GM18858 (cell line): ENCODE measurements around the gene RETNLB.

Experiments
- ATAC-seq: cut with Tn5 transposase; IDR thresholded peaks from one replicate; pipeline ENCODE4 v1.9.1; 2021; ENCODE audit not compliant: unreplicated experiment

The RETNLB gene

GRCh38 chr3:108757404-108757982, at the start of gene RETNLB:
RETNLB (minus strand) TSS chr3:108757410; CDS start chr3:108757185, 225 bp downstream.
- no peak for ATAC-seq

DNA sequence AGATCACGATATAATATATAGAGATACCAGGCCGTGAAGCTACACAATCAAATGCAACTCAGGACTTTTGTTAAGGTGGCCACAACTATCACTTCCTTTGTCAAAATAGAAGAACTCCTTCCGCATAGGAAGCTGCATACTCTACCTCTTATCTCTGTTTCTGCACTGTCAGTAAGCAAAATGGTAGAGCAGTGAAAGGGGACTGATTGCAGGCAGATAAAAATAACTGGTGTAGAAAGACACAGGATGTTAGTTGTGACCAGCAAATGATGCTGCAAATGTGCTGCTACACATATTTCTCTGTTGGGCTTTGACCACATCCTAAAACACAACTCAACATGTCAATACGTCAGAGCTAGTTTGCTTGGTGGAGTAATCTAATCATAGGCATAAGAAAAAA, 49.1 kb upstream of the RETNLB start:
- no peak for ATAC-seq

DNA sequence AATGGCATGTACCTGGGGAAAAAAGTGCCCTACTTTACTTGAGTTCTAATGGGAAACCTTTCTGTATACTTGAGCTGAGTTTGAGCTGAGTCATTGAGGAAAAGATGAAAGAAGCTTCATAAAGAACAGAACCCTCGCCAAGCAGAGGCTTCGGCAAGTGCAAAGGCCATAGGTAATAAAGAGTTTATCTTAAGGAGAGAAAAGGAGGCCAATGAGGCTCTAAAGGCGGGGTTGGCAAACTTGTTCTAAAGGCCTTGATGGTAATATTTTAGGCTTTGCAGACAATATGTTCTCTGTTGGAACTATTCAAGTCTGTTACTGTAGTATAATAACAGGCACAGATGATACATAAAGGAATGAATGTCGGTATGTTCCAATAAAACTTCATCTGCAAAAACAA, 47.8 kb upstream of the RETNLB start:
- ATAC-seq = no peak

DNA sequence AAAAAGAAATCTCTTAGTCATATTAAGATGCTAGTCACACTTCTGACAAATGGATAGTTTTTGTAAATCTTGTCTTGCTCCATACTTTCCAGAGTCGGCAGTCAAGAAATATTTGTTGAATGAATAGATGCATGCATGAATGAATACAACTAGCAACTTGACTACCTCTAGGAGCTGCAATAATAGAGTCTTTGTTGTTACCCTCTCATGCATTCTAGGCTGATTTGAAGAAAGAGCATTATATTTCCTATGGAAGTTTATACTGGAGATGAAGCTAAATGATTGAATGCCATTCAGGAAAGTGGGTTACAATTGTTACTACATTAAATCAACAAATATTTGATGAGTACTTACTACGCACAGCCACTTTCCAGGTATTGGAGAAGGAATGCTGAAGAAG, 47.2 kb upstream of the RETNLB start:
- no peak for ATAC-seq

- no peak for ATAC-seq
Measured at GRCh38 chr3:108791473-108791872, 34.3 kb upstream of the RETNLB start.

- ATAC-seq = no peak
Measured at GRCh38 chr3:108780235-108780634, 23.0 kb upstream of the RETNLB start.

GRCh38 chr3:108779496-108779895, 22.3 kb upstream of the RETNLB start:
- ATAC-seq = no peak

DNA sequence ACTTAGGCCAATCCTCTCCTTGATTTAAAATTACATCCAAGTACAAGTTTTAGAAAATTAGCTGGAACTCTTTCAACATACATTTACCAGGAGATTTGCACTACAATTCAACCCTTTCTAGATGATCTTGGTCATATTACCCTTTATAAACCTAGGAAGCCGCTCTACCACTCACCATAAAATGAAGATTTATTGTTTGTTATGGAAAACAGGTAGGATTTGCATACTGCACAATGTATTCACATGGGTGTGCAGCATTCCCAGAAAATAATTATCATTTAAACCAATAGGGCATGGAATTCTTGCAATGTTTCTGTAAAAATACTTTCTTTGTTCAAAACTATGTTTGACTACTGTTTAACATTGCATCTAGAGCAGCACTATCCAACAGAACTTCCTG, 18.4 kb upstream of the RETNLB start:
- no peak for ATAC-seq

- no peak for ATAC-seq
Measured at GRCh38 chr3:108767253-108767652, 10.0 kb upstream of the RETNLB start.

- ATAC-seq = no peak
Measured at GRCh38 chr3:108755686-108756085, 1.5 kb downstream of the RETNLB start.

DNA sequence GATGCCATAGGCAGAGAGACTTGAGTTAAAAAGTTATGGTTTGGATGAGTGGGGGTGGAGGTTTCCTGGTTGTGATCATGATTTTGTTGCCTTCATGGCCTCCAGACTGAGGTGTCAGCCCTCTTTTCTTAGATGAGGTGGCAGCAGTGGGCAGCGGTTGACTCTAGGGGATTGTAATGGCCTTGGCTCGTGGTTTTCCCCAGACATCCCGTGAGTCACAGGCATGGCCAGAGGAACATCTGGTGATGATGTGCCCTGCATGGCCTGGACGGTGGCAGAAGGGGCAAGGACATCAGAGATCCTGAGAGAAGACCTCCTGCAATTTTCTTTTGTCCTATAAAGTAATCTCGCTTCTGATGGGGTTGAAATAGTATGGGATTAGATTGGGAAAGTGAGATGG, 12.4 kb downstream of the RETNLB start:
- ATAC-seq = no peak

GRCh38 chr3:108742929-108743328, 14.3 kb downstream of the RETNLB start:
- no peak for ATAC-seq

- ATAC-seq = no peak
Measured at GRCh38 chr3:108736821-108737220, 20.4 kb downstream of the RETNLB start.

GRCh38 chr3:108728934-108729333, 28.3 kb downstream of the RETNLB start:
- ATAC-seq = no peak

DNA sequence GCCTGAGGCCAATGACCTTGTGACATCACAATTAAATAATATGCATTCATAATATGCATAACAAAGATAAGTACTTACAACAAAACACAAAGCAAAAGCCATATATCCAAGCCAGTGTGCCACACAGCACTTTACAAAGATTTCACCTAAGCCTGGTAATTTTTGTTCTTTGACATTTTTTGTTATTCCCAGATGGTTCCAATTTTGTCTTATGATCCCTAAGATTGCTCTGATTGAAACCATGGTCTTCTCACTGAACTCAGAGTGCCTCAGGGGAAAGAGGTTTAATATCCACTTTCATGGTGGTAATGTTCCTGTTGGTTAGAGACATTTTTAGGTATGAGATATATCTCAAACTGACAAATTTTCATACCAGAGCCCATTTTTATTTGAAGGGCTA, 29.1 kb downstream of the RETNLB start:
- no peak for ATAC-seq

DNA sequence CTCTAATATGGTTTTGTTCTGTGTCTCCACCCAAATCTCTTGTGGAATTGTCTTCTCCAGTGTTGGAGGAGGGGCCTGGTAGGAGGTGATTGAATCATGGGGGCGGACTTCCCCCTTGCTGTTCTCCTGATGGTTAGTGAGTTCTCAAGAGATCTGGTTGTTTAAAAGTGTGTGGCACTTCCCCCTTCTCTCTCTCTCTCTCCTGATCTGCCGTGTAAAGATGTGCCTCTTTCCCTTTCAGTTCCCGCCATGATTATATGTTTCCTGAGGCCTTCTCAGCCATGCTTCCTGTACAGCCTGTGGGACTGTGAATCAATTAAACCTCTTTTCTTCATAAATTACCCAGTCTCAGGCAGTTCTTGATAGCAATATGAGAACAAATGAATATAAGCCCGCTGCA, 33.1 kb downstream of the RETNLB start:
- no peak for ATAC-seq

- no peak for ATAC-seq
Measured at GRCh38 chr3:108722724-108723123, 34.5 kb downstream of the RETNLB start.

GRCh38 chr3:108719178-108719806, 37.9 kb downstream of the RETNLB start:
- no peak for ATAC-seq

- no peak for ATAC-seq
Measured at GRCh38 chr3:108718454-108718853, 38.8 kb downstream of the RETNLB start.

- no peak for ATAC-seq
Measured at GRCh38 chr3:108713816-108714215, 43.4 kb downstream of the RETNLB start.

GRCh38 chr3:108713009-108713516, 44.1 kb downstream of the RETNLB start:
- no peak for ATAC-seq
